Large intestine (tissue), 3 donors: ENCODE data around the gene BCL11B. TPM values are rescaled to one million over a fixed set of nuclear protein-coding genes. Genes with fewer than 3 reads are reported as not detected.
A peak's percentile ranks its signal among the peaks of the same experiment; 100 is the strongest.

Source experiments
- DNase-seq, 2 donors: peaks; one replicate each; pipeline versions ENCODE4 v3.0.0 to v3.0.0-alpha.2; 2013
- H3K27ac ChIP-seq: one replicate; pipeline ENCODE4 v1.5.1; 2013; ENCODE audit warnings: low read length
- H3K27me3 ChIP-seq: 2 replicates; pipeline ENCODE4 v1.6.1; 2013; ENCODE audit warnings: low read length; ENCODE audit not compliant: control insufficient read depth, insufficient read depth
- H3K36me3 ChIP-seq: 2 replicates; pipeline ENCODE4 v1.6.1; 2013; ENCODE audit warnings: low read length; ENCODE audit not compliant: control insufficient read depth, insufficient read depth
- H3K4me1 ChIP-seq: one replicate; pipeline ENCODE4 v1.6.1; 2013; ENCODE audit warnings: low read length; ENCODE audit not compliant: control insufficient read depth, insufficient read depth
- H3K4me3 ChIP-seq: one replicate; pipeline ENCODE4 v1.5.1; 2013; ENCODE audit warnings: low read length
- H3K9me3 ChIP-seq: one replicate; pipeline ENCODE4 v1.6.1; 2013; ENCODE audit warnings: mild to moderate bottlenecking, low read depth, low read length, moderate library complexity; ENCODE audit not compliant: control insufficient read depth
- WGBS: methylation state at CpG from one replicate; pipeline ENCODE4 v1.1.5; 2013; ENCODE audit warnings: low lambda C conversion rate; ENCODE audit not compliant: insufficient coverage; 5-methylcytosine and 5-hydroxymethylcytosine counted together
- polyA plus RNA-seq: library from polyadenylated mRNA; unstranded; fragments of 120-200 nt; gene quantifications from one replicate; pipeline ENCODE4 v1.2.1, GENCODE V29; 2013

Gene BCL11B
- polyA plus RNA-seq, 1 donor: 4.0 TPM

DNA sequence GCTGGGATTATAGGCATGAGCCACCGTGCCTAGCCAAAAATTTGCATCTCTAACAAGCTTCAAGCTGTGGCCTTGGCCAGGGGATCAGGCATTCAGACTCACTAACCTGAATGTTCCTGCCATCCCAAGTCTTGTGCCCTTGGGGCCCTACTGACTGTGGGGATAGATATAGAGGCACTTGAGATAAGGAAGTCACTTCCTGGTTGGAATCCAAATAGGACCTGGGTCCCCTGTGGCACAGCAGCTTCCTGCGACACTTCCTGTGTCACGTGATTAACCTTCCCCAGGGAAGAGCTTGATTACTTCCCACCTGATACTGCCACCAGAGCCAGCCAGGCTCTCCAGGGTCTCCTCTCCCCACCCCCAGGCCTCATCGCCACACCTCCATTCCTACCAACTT, 128.2 kb downstream of the BCL11B start:
- DNase-seq: peak in 1 of 2 donors; percentile 25
- Histone ChIP-seq H3K4me1 (no peaks in the 10 kb centered on the region), H3K4me3 (no peak overlapping the region), H3K36me3 (no peaks in the 10 kb centered on the region), H3K27me3 (no peaks in the 10 kb centered on the region), H3K9me3 (no peaks in the 10 kb centered on the region), H3K27ac (no peak overlapping the region)
- 100% methylated on average over 2 of the region's 4 CpGs for WGBS

DNA sequence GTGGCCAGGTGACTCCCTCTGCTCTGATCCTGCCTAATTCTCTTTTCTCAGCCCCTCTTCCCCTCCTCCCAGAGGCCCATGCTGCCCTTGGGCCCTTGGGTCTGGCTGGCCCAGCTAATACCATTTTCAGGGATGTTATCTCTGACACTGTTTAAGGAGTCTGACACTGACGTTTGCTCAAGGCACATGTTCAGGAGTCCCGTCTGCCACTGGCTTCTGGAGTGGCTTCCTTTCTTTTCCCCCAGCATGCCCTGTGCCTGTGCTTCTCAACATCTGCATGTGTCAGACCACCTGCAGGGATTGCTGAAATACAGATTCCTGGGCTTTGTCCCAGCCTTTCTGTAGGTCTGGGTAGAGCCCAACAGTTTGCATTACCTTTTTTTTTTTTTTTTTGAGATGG, 128.9 kb downstream of the BCL11B start:
- H3K4me1 ChIP-seq: no peaks in the 10 kb centered on the region
- no peak overlapping the region for H3K27ac ChIP-seq
- no peaks in the 10 kb centered on the region for H3K9me3 ChIP-seq
- H3K36me3 ChIP-seq: no peaks in the 10 kb centered on the region
- WGBS: no CpG with 5 or more reads among the region's 2 CpGs
- no peak for DNase-seq
- no peak overlapping the region for H3K4me3 ChIP-seq
- H3K27me3 ChIP-seq: no peaks in the 10 kb centered on the region

- DNase-seq: no peak
- WGBS: no CpG with 5 or more reads among the region's 7 CpGs
These were observed 130.8 kb downstream of the BCL11B start for GRCh38 chr14:99141236-99141635.

GRCh38 chr14:99138999-99139865, 132.8 kb downstream of the BCL11B start:
- WGBS: 80% methylated on average over 2 of the region's 16 CpGs
- no peaks in the 10 kb centered on the region for H3K27me3 ChIP-seq
- no peak for DNase-seq
- H3K9me3 ChIP-seq: no peaks in the 10 kb centered on the region
- H3K4me1 ChIP-seq: no peaks in the 10 kb centered on the region
- H3K36me3 ChIP-seq: no peaks in the 10 kb centered on the region
- H3K27ac ChIP-seq: no peak overlapping the region
- H3K4me3 ChIP-seq: no peak overlapping the region

More at GRCh38 chr14:99141236-99141635, 130.8 kb downstream of the BCL11B start:
- no peak overlapping the region for H3K4me3 ChIP-seq
- H3K36me3 ChIP-seq: no peaks in the 10 kb centered on the region
- no peaks in the 10 kb centered on the region for H3K4me1 ChIP-seq
- no peaks in the 10 kb centered on the region for H3K27me3 ChIP-seq
- H3K27ac ChIP-seq: no peak overlapping the region
- H3K9me3 ChIP-seq: no peaks in the 10 kb centered on the region

DNA sequence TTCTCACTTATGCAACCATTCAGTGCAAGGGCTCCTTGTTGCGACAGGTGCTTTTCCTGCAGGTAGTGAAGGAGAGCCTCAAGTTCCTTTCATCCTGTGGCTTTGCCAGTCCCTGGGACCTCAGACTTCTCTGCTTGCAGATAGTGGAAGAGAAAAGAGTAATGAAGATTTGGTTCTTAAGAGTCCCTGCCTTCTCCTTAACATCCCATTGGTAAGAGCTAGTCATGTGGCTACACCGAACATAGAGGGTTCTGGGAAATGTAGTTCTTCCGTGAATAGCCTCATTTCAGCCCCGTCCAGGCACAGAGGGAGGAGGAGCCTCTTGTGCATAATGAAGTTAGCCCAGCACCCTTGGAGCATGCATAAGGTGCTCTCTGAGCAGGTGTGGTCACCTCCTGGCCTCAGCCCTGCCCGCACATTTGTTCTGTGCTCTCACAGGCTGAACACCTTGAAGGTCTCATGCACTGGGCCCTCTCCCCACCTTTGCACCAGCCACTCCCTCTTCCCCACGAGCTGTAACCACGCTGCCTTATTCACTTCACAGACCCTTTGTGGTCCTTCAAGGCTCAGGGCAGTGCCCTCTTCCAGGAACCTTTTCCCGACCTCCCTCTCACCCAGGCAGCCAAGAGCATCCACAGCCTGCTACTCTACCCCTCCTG, 134.0 kb downstream of the BCL11B start:
- no peak for DNase-seq

GRCh38 chr14:99137001-99137700, 134.8 kb downstream of the BCL11B start:
- Histone ChIP-seq H3K27me3 (no peaks in the 10 kb centered on the region), H3K4me3 (no peak overlapping the region), H3K9me3 (no peaks in the 10 kb centered on the region), H3K27ac (no peak overlapping the region), H3K36me3 (no peaks in the 10 kb centered on the region), H3K4me1 (no peaks in the 10 kb centered on the region)
- 100% methylated on average over 1 of the region's 11 CpGs for WGBS
- no peak for DNase-seq

More for the DNA sequence above, 134.0 kb downstream of the BCL11B start:
- no peak overlapping the region for H3K4me3 ChIP-seq
- no peaks in the 10 kb centered on the region for H3K36me3 ChIP-seq
- H3K27ac ChIP-seq: no peak overlapping the region
- H3K9me3 ChIP-seq: no peaks in the 10 kb centered on the region
- no peaks in the 10 kb centered on the region for H3K27me3 ChIP-seq
- WGBS: 70% methylated on average over 2 of the region's 8 CpGs
- H3K4me1 ChIP-seq: no peaks in the 10 kb centered on the region

GRCh38 chr14:99136401-99136800, 135.6 kb downstream of the BCL11B start:
- WGBS: no CpG with 5 or more reads among the region's 7 CpGs

GRCh38 chr14:99136047-99136400, 136.0 kb downstream of the BCL11B start:
- Histone ChIP-seq H3K4me3 (no peak overlapping the region), H3K27ac (no peak overlapping the region), H3K27me3 (no peaks in the 10 kb centered on the region), H3K36me3 (no peaks in the 10 kb centered on the region), H3K4me1 (no peaks in the 10 kb centered on the region), H3K9me3 (no peaks in the 10 kb centered on the region)
- WGBS: no CpG with 5 or more reads among the region's 5 CpGs
- DNase-seq: no peak

More at GRCh38 chr14:99136401-99136800, 135.6 kb downstream of the BCL11B start:
- Histone ChIP-seq H3K9me3 (no peaks in the 10 kb centered on the region), H3K4me1 (no peaks in the 10 kb centered on the region), H3K27me3 (no peaks in the 10 kb centered on the region), H3K36me3 (no peaks in the 10 kb centered on the region), H3K4me3 (no peak overlapping the region), H3K27ac (no peak overlapping the region)
- no peak for DNase-seq

DNA sequence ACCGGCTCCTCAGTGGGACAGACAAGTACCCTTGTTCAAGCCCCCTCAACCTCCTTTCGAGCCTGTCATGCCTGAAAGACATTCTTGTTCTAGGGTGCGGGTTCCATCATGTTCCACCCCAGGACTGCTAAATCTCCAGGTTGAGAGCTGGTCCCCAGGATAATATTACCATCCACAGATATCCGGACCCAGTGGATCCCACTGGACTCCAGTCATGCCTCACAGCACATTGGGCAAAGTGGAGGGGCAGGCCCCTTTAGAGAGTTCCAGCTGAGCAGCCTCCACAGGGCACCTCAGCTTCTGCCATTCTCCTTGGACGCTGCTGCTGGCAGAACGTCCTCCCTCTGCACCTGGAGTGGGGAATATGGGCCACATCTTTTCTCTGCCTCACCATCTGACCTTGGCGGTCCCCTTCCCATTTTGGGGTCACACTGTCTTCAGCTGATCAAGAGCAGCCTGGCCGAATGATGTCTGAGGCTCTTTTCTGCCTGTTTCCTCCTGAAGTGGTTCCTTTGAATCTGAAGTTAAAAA, 137.4 kb downstream of the BCL11B start:
- H3K9me3 ChIP-seq: no peaks in the 10 kb centered on the region
- H3K4me1 ChIP-seq: no peaks in the 10 kb centered on the region
- H3K4me3 ChIP-seq: no peak overlapping the region
- WGBS: no CpG with 5 or more reads among the region's 8 CpGs
- no peak overlapping the region for H3K27ac ChIP-seq
- no peaks in the 10 kb centered on the region for H3K27me3 ChIP-seq
- DNase-seq: no peak
- H3K36me3 ChIP-seq: no peaks in the 10 kb centered on the region
